Globus pallidus (tissue), 1 donor: ENCODE data around the gene NHERF1.

Source experiments
- DNase-seq: peaks from one replicate; pipeline ENCODE4 v3.0.0-alpha.2; 2015; ENCODE audit warnings: low spot score

Gene NHERF1

DNA sequence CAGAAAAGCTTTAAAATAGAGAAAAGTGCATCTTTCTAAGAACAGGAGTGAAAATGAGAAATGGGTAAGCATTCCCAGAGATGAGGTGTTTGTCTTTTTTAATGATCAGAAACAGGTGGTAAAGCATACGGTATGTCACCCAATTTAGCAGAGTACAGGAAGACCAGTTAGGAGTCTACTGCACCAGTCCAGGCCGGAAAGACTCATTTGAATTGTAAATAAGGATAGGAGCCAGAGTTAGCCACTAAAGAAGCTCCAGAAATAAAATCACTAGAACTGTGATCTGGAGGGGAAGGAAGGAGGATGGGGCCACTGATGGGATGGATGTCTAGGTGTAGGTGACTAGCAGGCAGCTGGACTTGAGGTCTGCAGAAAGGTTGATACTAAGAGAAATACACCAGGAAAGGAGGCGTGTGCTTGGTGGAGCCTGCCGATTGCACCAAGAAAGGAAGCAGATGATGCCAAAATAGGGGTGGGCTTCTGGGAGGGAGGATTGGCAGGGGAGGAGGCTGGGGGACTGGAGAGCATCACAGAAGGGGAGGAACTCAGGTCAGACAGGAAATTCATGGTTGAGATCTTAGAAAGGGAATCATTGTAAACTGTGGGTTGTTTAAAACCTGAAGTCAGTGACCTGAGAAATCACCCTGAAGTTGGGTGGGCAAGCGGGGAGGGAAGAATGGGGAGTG lies 35.8 kb downstream of the NHERF1 start:
- DNase-seq: no peak

DNA sequence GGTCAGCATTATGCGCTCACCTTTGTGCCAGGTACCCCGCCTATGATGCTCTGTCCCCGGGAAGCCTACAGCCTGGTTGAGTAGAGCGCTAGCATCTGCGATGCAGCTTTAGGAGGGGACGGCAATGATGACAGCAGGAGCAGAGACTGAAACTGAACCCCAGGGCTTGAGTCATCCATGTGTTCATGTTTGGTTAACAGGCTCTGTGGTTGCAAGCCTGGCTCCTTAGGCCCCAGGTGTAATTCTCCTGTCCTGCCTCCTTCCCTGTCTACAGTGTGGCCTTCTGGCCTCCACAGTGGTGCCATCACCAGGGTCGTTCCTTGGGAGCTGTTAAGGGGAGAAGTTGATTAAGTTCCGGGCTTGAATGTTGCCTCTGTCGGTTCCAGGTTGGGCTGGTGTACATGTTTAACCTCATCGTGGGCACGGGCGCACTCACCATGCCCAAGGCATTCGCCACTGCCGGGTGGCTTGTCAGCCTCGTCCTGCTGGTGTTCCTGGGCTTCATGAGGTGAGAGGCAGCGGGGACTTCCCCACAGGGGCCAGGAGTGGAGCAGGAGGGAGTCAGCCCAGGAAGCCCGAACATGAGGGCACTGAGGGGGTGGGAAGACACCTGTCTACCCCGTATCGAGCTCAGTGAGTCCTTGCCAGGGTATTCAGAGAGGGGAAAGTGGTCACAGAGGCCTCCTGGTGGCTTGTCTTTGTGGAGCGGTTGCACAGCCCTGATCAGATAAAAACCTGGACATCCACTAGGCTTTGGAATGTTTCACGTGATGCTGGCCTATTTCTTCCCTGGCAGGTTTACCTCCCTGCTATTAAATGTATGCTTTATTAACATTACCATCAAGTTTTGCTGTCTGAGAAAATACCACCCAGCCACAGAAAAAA lies 36.9 kb downstream of the NHERF1 start:
- no peak for DNase-seq

DNA sequence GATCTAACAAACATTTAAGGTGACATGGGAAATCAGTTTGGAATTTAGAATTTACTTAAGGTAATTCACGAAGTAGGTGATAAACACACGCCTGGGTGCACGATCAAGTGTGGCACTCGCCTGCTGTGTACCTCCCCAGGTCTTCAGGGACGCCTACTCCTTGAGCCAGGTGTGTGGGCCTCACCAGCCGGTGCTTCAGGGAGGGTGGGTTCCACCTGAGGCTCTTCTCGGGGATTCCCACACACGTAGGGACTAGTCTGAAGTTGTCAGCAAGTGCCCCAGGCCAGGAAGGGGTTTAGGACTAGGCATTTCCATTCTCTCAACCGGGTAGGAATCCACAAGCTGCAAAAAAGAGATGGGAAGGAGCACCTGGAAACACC lies 37.5 kb downstream of the NHERF1 start:
- no peak for DNase-seq

DNA sequence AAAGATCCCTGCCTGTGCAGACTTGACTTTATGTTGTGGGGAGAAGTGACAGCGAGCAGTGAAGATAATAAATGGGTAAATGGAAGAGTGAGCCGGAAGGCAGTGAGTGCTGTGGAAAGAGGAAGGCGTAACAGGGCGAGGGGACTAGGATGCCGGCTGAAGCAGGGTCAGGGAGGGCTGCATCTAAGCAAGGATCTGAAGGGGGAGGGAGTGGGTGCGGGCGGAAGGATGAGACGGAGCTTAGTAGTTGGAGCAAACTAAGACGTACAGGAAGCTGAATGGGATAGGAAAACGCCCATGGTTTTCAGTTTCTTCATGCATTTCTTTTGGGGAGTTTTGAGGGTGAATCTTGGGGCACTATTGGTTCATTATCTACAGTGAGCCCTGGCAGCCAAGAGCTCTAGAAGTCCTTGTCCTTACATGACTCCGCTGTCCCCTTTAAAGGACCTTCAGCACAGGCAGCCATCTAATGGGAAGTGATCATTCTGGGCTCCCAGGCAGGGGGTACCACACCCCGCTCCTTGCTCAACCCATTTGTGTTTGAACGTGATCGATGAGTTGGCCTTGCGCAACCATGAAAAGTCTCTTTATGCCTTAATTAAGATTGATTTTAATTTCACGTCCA lies 38.1 kb downstream of the NHERF1 start:
- DNase-seq: no peak

DNA sequence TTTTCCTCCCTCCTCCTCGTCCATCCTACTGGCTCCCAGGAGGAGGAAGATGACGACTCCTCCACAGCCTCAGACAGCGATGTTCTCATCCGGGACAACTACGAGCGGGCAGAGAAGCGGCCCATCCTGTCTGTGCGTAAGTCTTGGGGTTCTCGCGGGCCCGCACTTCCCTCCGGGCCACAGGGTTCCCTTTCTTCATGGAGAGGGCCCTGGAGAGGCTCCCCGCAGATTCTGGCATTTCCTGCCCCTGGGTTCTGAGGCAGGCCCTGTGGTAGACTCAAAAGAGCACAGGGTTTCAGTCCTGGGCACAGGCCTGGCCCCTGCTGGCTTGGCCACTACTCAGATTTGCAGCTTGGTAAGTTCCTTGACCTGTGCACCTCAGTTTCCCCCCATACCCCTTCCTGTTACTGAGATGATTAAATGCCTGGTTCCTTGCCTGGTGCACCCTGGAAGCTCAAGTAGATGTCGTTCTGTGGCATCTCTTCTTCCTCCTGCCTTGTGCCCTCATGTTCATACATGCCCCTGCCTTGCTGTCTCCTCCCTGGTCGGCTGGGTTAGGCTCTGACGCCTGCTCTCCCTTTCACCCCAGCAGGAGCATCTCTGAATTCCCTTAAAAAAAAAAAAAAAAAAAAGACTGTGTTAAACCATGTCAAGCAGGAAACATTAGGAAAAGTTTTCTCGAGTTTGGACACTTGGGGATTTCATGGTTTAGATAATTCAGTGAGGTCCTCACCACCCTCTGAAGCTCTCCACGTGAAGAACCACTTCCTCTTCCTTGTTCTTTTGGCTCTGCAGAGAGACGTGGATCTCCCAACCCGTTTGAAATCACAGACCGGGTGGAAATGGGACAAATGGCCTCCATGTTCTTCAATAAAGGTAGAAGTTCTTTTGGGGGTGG lies 42.0 kb downstream of the NHERF1 start:
- DNase-seq: no peak

DNA sequence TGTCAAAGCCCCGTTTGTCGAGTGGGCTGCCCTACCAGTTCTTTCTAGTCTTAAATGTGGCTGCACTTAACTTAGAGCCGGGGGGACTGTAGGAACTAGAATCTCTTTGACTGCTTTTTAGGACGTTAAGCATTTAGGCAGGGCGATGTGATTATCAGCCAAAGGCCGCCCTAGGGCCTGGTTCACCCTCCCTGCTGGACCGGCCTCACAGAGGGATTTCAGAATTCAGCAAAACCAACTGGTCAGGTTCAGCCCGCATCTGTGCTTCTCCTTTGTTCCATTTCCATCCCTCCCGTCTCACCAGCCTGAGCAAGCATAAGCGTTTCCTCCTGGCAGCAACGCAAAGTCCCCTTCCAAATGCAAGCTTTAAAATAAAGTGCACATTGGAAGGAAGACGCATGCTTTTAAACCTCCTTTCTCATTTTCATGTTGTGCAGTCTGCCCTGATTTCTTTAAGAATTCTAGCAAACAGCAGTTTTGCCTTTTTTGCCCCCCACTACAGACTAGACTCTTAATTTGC lies 44.2 kb downstream of the NHERF1 start:
- DNase-seq: no peak

DNA sequence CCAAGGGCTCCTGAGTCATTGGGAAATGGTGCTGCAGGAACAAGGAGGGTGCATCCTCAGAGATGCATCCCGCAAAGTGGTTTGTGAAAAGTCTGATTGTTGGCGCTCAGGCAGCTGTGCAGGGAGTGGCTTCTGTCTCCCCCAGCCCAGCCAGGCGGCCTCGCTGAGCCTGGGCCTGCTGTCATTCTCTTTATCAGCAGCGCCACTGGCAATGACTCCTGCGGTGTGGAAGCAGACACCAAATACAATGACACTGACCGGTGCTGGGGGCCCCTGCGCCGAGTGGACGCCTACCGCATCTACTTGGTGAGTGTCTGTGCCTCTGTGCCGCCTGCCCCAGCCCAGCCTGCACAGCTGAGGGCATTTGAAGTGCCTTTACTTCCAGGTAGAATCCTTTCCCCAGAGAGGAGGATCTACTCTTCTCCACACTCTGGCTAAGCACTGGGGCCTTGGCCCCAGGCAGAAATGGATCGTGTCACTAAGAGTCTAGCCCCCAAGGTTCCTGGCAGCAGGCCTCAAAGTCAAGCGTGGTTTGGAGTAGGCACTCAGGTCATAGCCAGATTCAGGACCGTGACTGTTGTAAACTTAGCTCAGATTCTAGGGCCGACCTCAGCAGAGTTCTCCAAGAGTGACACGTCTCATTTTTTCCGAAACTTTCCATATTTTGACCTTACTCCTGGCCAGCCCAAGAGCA lies 47.0 kb downstream of the NHERF1 start:
- no peak for DNase-seq

DNA sequence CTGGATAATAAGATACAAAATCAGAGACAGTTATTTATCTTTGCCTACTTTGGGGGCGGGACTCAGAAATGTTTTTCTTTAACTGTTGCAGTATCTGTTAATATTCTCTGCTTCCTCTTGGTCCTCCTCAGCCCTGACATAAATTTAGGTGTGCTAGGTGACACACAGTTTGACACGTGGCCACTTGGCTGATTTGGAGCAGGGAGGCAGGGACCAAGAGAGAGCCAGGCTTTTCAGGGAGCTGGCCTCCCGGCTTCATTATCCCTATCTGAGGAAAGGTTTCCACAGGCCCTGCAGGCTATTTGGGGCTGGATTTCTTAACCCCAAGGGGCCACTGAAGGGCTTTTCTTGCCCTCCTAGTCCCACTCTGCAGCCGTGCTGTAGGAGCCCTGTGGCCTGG lies 47.8 kb downstream of the NHERF1 start:
- DNase-seq: no peak

DNA sequence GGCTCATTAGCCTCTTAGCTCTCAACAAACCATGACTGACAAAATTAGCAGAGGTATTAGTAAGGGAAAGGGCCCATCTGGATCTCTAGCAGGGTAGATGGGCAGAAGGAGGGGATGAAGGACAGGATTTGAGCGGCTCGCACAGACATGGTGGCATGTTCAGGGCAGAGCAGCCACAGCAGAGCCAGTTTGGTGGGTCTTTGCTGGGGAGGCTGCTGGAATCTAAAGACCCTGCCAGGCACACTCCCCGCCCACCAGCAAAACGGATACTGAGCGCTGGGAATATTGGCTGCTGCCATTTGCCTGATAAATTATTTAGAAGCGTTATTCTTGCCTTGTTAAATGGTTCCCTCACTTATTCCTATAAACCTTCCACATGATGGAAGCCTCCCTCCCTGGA lies 48.4 kb downstream of the NHERF1 start:
- no peak for DNase-seq

DNA sequence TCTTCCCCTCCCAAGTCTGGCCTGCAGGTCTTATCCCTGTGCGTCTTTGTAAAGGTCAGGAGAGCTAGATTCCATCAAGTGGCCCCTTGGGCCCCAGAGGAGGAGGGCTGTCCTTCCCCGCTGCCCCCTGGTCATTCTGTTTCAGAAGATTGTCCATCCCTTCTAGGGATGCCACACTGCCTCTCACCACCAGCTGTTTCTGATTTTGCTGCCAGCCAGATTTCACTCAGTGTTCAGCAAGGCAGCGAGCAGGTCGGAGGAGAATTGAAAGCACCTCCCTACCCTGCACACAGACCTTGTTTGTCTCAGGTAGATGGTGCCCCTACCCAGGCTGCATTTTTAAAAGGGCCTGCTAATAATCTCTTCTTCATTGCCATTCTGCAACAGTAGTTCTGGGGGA lies 49.4 kb downstream of the NHERF1 start:
- DNase-seq: no peak

DNA sequence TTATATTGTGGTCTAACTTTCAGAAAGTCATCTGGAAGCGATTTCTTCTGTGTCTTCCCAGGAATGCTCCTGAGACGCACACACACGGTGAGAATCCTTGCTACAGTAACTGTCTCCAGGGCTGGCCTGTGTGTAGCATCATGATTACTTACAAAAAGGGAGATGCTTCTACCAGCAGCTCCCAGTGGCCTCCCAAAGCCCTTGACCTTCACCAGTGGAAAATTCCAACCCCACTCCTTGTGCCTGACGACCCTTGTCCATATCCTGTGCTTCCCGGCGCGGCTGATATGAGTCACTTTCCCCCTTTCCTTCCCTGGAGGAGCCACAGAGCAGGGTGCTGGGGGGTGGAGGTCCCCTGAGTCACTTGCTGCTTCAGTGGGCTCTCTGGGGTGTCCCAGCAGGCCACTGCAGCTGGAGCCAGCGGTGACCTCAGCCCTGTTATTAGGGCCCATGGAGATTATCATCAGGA lies 49.8 kb downstream of the NHERF1 start:
- DNase-seq: no peak

DNA sequence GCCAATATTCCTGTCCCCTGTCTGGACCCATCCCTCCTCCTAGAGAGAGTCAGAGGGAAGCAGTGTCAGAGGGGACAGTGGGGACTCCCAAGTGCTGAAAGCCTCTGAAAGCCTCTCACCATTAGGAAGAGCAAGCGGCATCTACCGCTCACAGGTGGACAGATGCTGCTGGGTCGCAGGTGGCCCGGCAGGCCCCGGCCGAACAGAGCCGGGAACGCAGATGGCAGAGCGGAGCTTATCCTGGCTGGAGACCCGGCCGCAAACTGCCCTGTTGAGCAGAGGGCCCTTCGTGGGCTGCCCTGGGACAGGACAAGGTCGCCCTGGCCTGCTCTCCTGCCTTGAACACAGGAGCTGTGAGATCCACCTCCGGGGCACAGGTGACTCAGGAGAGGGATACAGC lies 50.7 kb downstream of the NHERF1 start:
- DNase-seq: no peak

DNA sequence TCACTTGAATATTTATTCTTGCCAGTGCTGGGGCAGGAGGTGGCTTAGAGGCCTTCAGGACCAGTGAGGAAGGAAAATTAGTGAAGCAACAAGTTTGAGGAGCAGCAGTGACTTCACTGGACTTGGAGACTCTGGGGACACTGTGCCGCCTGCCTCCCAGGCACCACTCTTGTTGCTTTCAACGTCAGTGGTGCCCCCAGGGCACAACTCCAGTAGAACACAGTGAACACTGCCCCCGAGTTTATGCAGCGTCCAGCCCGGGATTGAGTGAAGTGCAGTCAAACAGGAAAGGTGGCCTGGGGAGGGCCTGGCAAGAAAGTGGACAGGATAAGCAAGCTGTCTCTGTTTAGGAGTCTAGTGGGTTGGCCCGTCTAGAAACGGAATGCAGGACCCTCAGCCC lies 52.1 kb downstream of the NHERF1 start:
- DNase-seq: no peak

DNA sequence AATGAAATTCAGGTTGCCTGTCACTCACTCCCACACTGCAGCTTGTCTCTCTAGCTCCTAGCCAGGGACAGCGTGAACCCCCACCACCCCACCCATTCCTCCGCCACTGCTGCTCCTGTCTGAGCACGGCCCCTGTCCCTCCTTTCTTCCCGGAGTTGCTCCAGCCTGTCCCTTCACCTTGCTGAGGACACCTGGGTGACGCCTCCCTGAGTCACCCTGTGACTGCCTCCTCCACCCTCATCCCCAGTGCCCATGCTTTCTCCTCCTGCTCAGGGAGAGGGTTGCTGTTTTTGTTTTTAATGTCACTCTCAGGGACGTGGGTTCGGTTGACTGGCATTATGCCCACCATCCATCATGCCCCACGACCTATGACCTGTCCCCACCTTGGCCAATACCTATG lies 53.5 kb downstream of the NHERF1 start:
- no peak for DNase-seq

DNA sequence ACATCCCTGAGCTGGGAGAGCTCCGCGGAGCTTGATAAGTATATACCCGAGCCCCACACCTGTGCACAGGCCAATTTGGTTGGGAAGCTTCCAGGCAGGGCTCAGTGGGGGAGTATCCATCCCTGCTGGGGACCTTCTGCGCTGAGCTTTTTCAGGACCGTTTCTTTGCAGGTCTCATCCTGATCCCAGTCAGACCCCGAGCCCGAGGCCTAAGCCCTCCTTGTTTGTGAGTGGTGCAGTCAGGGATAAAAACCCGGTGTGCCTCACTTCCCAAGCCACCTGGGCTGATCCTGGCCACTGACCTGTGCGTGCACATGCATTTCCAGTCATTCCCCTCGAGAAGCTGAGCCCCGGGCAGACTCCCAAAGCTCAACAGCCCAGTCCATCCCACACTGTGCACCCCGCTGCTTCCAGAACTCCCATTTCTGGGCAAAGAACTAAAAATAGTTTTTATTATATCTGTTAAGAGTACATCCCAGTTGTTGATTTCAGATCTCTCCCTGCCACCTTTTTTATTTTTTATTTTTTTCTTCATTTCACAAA lies 55.0 kb downstream of the NHERF1 start:
- DNase-seq: no peak

DNA sequence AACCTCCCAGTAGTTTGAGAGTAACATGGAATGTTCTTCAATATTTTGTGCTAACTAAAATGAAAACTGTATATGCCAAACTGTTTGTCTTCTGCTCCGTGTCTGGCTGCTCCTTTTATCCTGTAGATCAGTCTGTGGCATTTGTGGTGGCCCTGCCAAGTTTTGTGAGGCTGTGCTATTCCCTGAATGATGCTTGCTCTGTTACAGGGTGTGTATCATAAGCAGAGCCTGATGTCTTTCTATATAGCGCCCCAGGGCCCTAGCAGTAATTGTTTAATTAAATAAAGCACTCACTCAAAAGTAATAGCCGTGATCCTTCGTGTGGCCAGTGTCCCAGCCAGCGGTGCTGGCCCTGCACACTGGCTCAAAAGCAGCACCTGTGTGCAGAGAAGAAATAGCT lies 55.5 kb downstream of the NHERF1 start:
- DNase-seq: no peak

DNA sequence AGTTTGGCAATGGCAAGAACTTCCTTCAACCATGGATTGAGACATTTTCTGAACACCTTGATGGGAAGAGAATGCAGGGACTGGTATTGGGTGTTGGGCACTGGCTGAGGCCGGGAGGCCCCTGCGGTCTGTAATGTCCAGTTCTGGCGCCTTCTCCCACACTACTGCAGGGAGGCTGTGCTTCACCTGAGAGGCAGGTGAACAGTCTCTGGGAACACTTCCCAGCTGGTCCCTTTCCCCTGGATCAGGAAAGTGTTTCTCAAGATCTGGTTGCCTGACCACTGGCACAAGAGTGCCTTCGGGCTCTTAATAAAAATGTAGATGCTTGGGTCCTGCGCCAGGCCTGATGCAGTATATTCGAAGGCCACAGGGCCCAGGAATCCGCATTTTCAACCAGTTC lies 56.3 kb downstream of the NHERF1 start:
- no peak for DNase-seq

DNA sequence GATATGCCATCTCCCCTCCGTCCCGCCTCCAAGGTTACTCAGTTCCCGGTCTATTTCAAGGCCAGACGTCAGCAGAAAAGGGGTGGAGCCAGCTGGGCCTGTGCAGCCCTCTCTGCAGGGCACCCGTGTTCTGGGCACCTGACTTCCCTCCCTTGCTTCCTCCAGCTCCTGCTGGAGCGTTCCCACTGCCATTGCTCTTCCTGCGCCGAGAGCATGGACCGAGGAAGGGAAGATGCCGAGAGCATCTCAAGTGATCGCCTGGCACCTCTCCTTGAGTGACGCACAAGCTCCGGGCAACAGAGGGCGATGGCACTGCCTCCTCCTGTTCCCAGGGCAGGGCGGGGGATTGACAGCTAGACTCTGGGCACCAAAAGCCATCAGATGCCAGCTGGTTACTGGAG lies 57.2 kb downstream of the NHERF1 start:
- peak; percentile 61 for DNase-seq

DNA sequence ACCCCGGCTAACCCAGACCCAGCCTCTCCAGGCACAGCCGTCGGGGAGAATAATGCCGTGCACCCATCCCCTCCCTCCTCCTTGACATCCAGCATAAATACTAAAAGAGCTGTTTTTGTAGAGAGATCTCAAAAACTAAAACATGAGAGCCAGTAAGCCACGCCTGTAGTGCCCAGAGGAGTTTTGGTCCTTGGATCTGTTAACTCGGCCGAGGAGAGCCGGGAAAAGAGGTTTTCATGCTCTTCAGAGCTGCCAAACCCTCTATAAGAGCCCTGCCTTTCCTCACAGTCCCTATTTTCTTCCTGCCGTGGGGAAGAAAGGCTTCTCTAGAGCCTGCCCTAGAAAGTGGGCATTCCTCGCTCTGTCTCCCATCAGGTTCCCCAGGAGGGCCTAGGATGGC lies 57.9 kb downstream of the NHERF1 start:
- DNase-seq: no peak

DNA sequence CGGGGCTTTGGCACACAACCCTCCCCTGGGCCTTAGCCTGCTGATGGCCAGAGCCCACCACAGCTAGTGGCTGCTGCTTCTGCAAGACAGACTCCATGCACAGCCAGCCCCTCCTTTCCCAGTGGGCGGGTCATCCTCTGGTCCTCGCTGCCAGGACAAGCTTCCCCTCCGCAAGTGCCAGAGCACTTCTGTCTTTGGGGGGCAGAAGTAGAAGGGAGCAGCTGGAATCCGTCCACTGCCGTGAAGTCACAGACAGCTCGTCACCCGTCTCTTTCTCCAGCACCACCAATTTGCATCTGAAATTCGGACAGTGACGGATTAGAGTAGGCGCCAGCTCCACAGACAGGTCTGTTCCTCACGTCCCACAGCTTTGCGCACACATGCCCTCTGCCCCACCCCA lies 59.0 kb downstream of the NHERF1 start:
- no peak for DNase-seq

DNA sequence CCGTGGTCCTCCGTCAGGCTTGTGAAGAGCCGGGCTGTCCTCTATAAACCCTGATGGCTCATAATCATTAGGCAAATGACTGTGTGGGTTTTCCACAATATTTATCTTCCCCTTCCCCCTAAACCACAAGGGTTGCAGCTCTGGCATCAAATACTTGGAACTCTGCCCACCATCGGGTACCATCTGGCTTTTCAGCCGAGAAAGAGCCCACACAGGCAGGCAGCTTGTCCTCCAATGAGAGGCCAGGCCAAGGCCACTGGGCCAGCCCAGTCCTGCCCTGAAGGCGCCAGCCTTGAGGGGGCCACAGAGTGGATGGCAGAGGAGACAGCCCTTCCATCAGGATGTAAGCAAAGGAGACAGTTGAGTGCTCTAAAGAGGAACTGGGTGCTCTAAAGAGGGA lies 59.5 kb downstream of the NHERF1 start:
- peak; percentile 49 for DNase-seq
